SK-N-SH treated with all-trans-retinoic acid at 6 μM for 48 hours (cell line): ENCODE measurements around the gene SH3TC2.

Source experiments
- CREB5 ChIP-seq: fragments of 250-450 bp; sonication (Bioruptor Pico); IDR thresholded peaks from 2 replicates; pipeline ENCODE4 v1.5.1; 2020; ENCODE audit warnings: low read depth, mild to moderate bottlenecking, moderate library complexity
- CSDC2 ChIP-seq: fragments of 250-450 bp; sonication (Bioruptor Pico); IDR thresholded peaks from 2 replicates; pipeline ENCODE4 v1.5.0; 2020; ENCODE audit warnings: mild to moderate bottlenecking, moderate library complexity
- RARB ChIP-seq: fragments of 250-450 bp; sonication (Bioruptor Pico); IDR thresholded peaks from 2 replicates; pipeline ENCODE4 v1.8.0; 2021; ENCODE audit warnings: mild to moderate bottlenecking, moderate library complexity
- TCF4 ChIP-seq: fragments of 250-450 bp; sonication (Bioruptor Pico); IDR thresholded peaks from 2 replicates; pipeline ENCODE4 v1.8.0; 2021; ENCODE audit warnings: mild to moderate bottlenecking, moderate library complexity, borderline replicate concordance
- TOX ChIP-seq: fragments of 250-450 bp; sonication (Bioruptor Pico); IDR thresholded peaks from 2 replicates; pipeline ENCODE4 v1.8.0; 2021; ENCODE audit warnings: mild to moderate bottlenecking, moderate library complexity, borderline replicate concordance
- ZFP30 ChIP-seq: fragments of 450-650 bp; formaldehyde crosslinking; IDR thresholded peaks from 2 replicates; pipeline ENCODE4 v1.5.0; 2022; ENCODE audit warnings: mild to moderate bottlenecking, moderate library complexity
- ZNF70 ChIP-seq: fragments of 450-650 bp; formaldehyde crosslinking; IDR thresholded peaks from 2 replicates; pipeline ENCODE4 v1.5.0; 2020; ENCODE audit warnings: mild to moderate bottlenecking, moderate library complexity
- ZNF8 ChIP-seq: fragments of 450-650 bp; formaldehyde crosslinking; IDR thresholded peaks from 2 replicates; pipeline ENCODE4 v1.5.0; 2020; ENCODE audit warnings: mild to moderate bottlenecking, moderate library complexity
- TF ChIP-seq, protein P1 (sequence below): fragments of 250-450 bp; sonication (Bioruptor Pico); IDR thresholded peaks from 2 replicates; pipeline ENCODE4 v1.8.0; 2020; ENCODE audit warnings: mild to moderate bottlenecking, moderate library complexity, borderline replicate concordance

DNA sequence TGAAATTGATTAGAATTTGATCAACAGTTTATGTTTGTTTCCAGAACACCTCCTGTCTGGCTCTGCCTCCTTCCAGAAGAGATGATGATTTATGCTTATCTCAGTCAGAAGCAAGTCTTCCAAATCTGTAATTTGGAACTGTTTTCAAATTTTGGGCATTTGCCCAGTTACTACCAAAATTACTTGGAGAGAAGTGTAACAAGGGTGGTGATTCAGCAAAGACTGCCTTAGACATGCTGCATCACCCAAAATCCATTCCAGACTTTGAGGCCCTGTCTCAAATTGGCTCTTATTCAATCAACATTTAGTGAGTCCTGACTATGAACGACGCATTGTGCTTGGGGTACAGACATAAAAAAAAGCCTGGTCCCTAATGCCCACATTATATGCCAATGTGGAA is 89.4 kb downstream of the SH3TC2 start:
- TF ChIP-seq, protein P1, sequence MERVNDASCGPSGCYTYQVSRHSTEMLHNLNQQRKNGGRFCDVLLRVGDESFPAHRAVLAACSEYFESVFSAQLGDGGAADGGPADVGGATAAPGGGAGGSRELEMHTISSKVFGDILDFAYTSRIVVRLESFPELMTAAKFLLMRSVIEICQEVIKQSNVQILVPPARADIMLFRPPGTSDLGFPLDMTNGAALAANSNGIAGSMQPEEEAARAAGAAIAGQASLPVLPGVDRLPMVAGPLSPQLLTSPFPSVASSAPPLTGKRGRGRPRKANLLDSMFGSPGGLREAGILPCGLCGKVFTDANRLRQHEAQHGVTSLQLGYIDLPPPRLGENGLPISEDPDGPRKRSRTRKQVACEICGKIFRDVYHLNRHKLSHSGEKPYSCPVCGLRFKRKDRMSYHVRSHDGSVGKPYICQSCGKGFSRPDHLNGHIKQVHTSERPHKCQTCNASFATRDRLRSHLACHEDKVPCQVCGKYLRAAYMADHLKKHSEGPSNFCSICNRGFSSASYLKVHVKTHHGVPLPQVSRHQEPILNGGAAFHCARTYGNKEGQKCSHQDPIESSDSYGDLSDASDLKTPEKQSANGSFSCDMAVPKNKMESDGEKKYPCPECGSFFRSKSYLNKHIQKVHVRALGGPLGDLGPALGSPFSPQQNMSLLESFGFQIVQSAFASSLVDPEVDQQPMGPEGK (CRISPR knock-in tag): no peak
- TF ChIP-seq ZNF70 (CRISPR knock-in tag): no peak
- no peak for TF ChIP-seq CREB5 (CRISPR knock-in tag)
- TF ChIP-seq CSDC2 (CRISPR knock-in tag): no peak
- no peak for TF ChIP-seq ZFP30 (CRISPR knock-in tag)
- no peak for TF ChIP-seq RARB (CRISPR knock-in tag)
- no peak for TF ChIP-seq ZNF8 (CRISPR knock-in tag)
- no peak for TF ChIP-seq TOX (CRISPR knock-in tag)
- TF ChIP-seq TCF4 (CRISPR knock-in tag): no peak
